PC-9 (cell line): Measurements from ENCODE around the gene MSS51. TPM values are rescaled to one million over a fixed set of nuclear protein-coding genes. Genes with fewer than 3 reads are reported as not detected.
A peak's percentile ranks its signal among the peaks of the same experiment; 100 is the strongest.

ENCODE experiments used
- BruUV-seq: library from RNA; stranded (reverse); fragments of 400-500 nt; replicated peaks from 2 replicates; lab custom pipeline; 2021; lab: Mats Ljungman, UMichigan
- CTCF ChIA-PET: fragments of 300-600 bp; sonication (Branson Sonifier 250); formaldehyde crosslinking; loops from one replicate; lab custom pipeline; 2022; ENCODE audit warnings: antibody characterized with exemption; lab: Charles Lee
- POLR2A ChIA-PET: fragments of 300-600 bp; sonication (Branson Sonifier 250); formaldehyde crosslinking; loops from one replicate; lab custom pipeline; 2022; ENCODE audit warnings: antibody characterized with exemption; ENCODE audit not compliant: unreplicated experiment; lab: Charles Lee
- DNase-seq, 2 experiments: peaks; one replicate each; pipeline versions ENCODE4 v3.0.0 to v3.0.0-alpha.2; 2015 to 2022; ENCODE audit warnings: mixed read lengths in 1 of 2
- H2AFZ ChIP-seq: fragments of 200-600 bp; sonication (generic); 2 replicates; pipeline ENCODE4 v1.8.1; 2017; ENCODE audit warnings: antibody characterized with exemption
- H3F3A ChIP-seq: fragments of 200-600 bp; sonication (generic); 2 replicates; pipeline ENCODE4 v1.8.1; 2017; ENCODE audit warnings: antibody characterized with exemption, mild to moderate bottlenecking, low read depth; ENCODE audit not compliant: insufficient read depth
- H3K27ac ChIP-seq: fragments of 200-600 bp; sonication (generic); 2 replicates; pipeline ENCODE4 v1.6.1; 2016; ENCODE audit warnings: mixed run types
- H3K27me3 ChIP-seq: fragments of 200-600 bp; sonication (generic); 2 replicates; pipeline ENCODE4 v1.6.1; 2016; ENCODE audit warnings: low read depth, mixed run types; ENCODE audit not compliant: insufficient read depth
- H3K36me3 ChIP-seq: fragments of 200-600 bp; sonication (generic); 2 replicates; pipeline ENCODE4 v1.6.1; 2016; ENCODE audit warnings: low read depth, mixed run types
- H3K4me1 ChIP-seq: fragments of 200-600 bp; sonication (generic); replicated peaks from 2 replicates; pipeline ENCODE4 v1.6.1; 2016; ENCODE audit warnings: mixed run types; ENCODE audit not compliant: insufficient read depth
- H3K4me2 ChIP-seq: fragments of 200-600 bp; sonication (generic); 2 replicates; pipeline ENCODE4 v1.6.1; 2017; ENCODE audit warnings: mixed run types
- H3K4me3 ChIP-seq: fragments of 200-600 bp; sonication (generic); 2 replicates; pipeline ENCODE4 v1.6.1; 2016; ENCODE audit warnings: mixed run types
- H3K79me2 ChIP-seq: fragments of 200-600 bp; sonication (generic); 2 replicates; pipeline ENCODE4 v1.6.1; 2017; ENCODE audit warnings: low read depth, mixed run types
- H3K9me2 ChIP-seq: fragments of 200-600 bp; sonication (generic); 2 replicates; pipeline ENCODE4 v1.8.1; 2017; ENCODE audit warnings: mild to moderate bottlenecking; ENCODE audit not compliant: insufficient read depth
- H3K9me3 ChIP-seq: fragments of 200-600 bp; sonication (generic); 2 replicates; pipeline ENCODE4 v1.8.1; 2016; ENCODE audit warnings: low read depth; ENCODE audit not compliant: insufficient read depth
- H4K20me1 ChIP-seq: fragments of 200-600 bp; sonication (generic); 2 replicates; pipeline ENCODE4 v1.8.1; 2017; ENCODE audit not compliant: insufficient read depth
- EZH2 ChIP-seq: fragments of 200-600 bp; sonication (generic); IDR thresholded peaks from 2 replicates; pipeline ENCODE4 v1.8.0; 2017; ENCODE audit warnings: antibody characterized with exemption, low read depth
- intact Hi-C: fragments of 100-400 bp; cut with micrococcal nuclease; formaldehyde crosslinking; loops from one replicate; pipeline ENCODE4 v1.10.0; 2022; ENCODE audit not compliant: unreplicated experiment
- total RNA-seq: library from RNA; stranded (reverse); gene quantifications from 2 replicates; pipeline ENCODE4 v1.2.3, GENCODE V29; 2021
- TF ChIP-seq, protein P1 (sequence below): fragments of 200-600 bp; sonication (generic); conservative IDR thresholded peaks from 2 replicates; pipeline ENCODE4 v1.6.1; 2017; ENCODE audit warnings: mixed run types, antibody characterized with exemption, mild to moderate bottlenecking, moderate library complexity

The MSS51 gene
- total RNA-seq, 1 experiment from 2014 or later = 2.4 TPM

DNA sequence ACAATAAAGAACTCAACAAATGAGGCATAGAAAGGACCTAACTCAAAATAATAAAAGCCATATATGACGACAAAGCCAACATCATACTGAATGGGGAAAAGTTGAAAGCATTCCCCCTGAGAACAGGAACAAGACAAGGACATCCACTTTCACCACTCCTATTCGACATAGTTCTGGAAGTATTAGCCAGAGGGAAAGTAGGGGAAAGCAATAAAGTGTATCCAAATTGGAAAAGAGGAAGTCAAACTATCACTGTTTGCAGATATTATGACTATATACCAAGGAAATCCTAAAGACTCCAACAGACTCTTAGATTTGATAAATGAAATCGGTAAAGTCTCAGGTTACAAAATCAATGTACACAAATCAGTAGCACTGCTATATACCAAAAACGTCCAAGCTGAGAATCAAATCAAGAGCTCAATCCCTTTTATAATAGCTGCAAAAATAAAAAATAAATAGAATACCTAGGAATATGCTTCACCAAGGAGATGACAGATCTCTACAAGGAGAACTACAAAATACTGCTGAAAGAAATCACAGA is 24.3 kb downstream of the MSS51 start:
- DNase-seq = no peak
- H3K9me2 ChIP-seq = no peaks in the 10 kb centered on the region
- ChIA-PET CTCF (no interaction called here), POLR2A (no interaction called here)
- TF ChIP-seq, protein P1, sequence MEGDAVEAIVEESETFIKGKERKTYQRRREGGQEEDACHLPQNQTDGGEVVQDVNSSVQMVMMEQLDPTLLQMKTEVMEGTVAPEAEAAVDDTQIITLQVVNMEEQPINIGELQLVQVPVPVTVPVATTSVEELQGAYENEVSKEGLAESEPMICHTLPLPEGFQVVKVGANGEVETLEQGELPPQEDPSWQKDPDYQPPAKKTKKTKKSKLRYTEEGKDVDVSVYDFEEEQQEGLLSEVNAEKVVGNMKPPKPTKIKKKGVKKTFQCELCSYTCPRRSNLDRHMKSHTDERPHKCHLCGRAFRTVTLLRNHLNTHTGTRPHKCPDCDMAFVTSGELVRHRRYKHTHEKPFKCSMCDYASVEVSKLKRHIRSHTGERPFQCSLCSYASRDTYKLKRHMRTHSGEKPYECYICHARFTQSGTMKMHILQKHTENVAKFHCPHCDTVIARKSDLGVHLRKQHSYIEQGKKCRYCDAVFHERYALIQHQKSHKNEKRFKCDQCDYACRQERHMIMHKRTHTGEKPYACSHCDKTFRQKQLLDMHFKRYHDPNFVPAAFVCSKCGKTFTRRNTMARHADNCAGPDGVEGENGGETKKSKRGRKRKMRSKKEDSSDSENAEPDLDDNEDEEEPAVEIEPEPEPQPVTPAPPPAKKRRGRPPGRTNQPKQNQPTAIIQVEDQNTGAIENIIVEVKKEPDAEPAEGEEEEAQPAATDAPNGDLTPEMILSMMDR = no peak
- no peak for TF ChIP-seq EZH2
- intact Hi-C loops = no loop called here
- H3F3A ChIP-seq = peaks cover 18% of the 10 kb centered on the region; the same call in 1 of the 2 replicates
- no peaks in the 10 kb centered on the region for H3K9me3 ChIP-seq
- no peaks in the 10 kb centered on the region for H3K27me3 ChIP-seq
- H3K4me3 ChIP-seq = no peak overlapping the region
- peaks cover 72% of the 10 kb centered on the region for H4K20me1 ChIP-seq
- no peak overlapping the region for H2AFZ ChIP-seq
- peaks cover 96% of the 10 kb centered on the region for H3K79me2 ChIP-seq
- H3K4me2 ChIP-seq = peak overlapping the region; percentile 8; the same call in 1 of the 2 replicates
- BruUV-seq = no TSS peak
- peaks cover 25% of the 10 kb centered on the region for H3K36me3 ChIP-seq
- no peak overlapping the region for H3K27ac ChIP-seq
- peaks cover 38% of the 10 kb centered on the region for H3K4me1 ChIP-seq

DNA sequence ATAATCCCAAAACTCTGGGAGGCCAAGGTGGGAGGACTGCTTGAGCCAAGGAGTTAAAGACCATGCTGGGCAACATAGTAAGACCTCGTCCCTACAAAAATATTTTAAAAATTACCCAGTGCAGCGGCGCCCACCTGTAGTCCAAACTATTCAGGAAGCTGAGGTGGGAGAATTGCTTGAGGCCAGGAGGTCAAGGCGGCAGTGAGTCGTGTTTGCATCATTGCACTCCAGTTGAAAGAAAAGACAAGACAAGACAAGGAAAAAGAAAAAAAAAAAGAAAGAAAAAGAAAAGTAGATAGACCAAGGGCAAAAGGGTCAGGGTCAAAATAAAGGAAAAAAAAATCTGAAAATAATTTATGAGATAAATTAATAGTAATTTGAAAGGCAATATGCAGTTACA is 25.3 kb downstream of the MSS51 start:
- ChIA-PET CTCF (interaction anchor here (0.6 kb wide), 1 partner anchor 198 kb away, joined by 3 read pairs; no protein-coding TSS in a partner anchor), POLR2A (interaction anchor here (0.6 kb wide), 1 partner anchor 30 kb away, joined by 4 read pairs; no protein-coding TSS in a partner anchor)
- no TSS peak for BruUV-seq
- H3K27ac ChIP-seq = no peak overlapping the region
- H3K36me3 ChIP-seq = peaks cover 29% of the 10 kb centered on the region
- intact Hi-C loops = no loop called here
- 0 out of 2 replicates have a peak overlapping the region, but pooled peaks have one; percentile 8 for H3K4me2 ChIP-seq
- H3F3A ChIP-seq = peaks cover 11% of the 10 kb centered on the region; the same call in 1 of the 2 replicates
- H3K9me2 ChIP-seq = no peaks in the 10 kb centered on the region
- peaks cover 82% of the 10 kb centered on the region for H4K20me1 ChIP-seq
- H2AFZ ChIP-seq = no peak overlapping the region
- DNase-seq = no peak
- peaks cover 38% of the 10 kb centered on the region for H3K4me1 ChIP-seq
- no peak overlapping the region for H3K4me3 ChIP-seq
- H3K9me3 ChIP-seq = no peaks in the 10 kb centered on the region
- TF ChIP-seq, protein P1 = no peak
- no peak for TF ChIP-seq EZH2
- H3K79me2 ChIP-seq = peaks cover 100% of the 10 kb centered on the region
- H3K27me3 ChIP-seq = no peaks in the 10 kb centered on the region

- Histone ChIP-seq H3K9me3 (no peaks in the 10 kb centered on the region), H3K4me2 (no peak overlapping the region), H3K79me2 (peaks cover 100% of the 10 kb centered on the region), H3K4me3 (no peak overlapping the region), H3F3A (peaks cover 5% of the 10 kb centered on the region; the same call in 1 of the 2 replicates), H2AFZ (no peak overlapping the region), H3K27ac (no peak overlapping the region), H3K27me3 (no peaks in the 10 kb centered on the region), H4K20me1 (peaks cover 87% of the 10 kb centered on the region), H3K36me3 (peaks cover 29% of the 10 kb centered on the region), H3K4me1 (peaks cover 38% of the 10 kb centered on the region), H3K9me2 (no peaks in the 10 kb centered on the region)
- ChIA-PET CTCF (interaction anchor here (0.6 kb wide), 1 partner anchor 197 kb away, joined by 3 read pairs; no protein-coding TSS in a partner anchor), POLR2A (interaction anchor here (0.6 kb wide), 1 partner anchor 31 kb away, joined by 4 read pairs; no protein-coding TSS in a partner anchor)
- DNase-seq = no peak
- intact Hi-C loops = no loop called here
- no TSS peak for BruUV-seq
- no peak for TF ChIP-seq EZH2
- TF ChIP-seq, protein P1 = no peak
Measured at GRCh38 chr10:73407495-73407894, 25.9 kb downstream of the MSS51 start.
